ENCODE measurements around the gene ARL6IP6. TPM values are rescaled to one million over a fixed set of nuclear protein-coding genes. Genes with fewer than 3 reads are reported as not detected.

Gene ARL6IP6
- total RNA-seq, 1 experiment from 2014 or later = 43.6 TPM

DNA sequence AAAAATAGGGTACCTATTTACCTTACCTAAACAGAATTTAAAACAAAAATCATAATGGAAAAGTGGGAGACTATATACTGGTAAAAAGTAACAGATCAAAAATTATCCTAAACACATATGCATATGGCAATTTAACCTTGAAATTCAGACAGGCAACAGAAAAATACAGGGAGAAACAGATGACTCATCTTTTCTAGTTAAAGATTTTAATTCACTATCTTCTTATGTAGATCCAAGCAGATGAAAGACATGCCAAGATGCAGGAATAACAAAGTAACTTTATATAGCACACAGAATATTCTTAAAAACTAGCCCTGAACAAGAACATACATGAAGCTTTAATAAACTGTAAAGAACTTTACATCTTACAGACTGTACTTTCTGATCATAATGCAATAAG lies 32.1 kb upstream of the ARL6IP6 start:
- no peaks in the 10 kb centered on the region for H3K9me3 ChIP-seq (ENCODE audit: low read depth, low read length, poor library complexity, severe bottlenecking)
- CTCF ChIA-PET = no interaction called here
- POLR2A ChIA-PET (ENCODE audit: low non-redundant PET) = no interaction called here
- no peak for DNase-seq (ENCODE audit: low spot score)
- no peak for TF ChIP-seq EZH2 (IDR thresholded peaks at IDR 0.05; ENCODE audit: borderline replicate concordance, low read depth, low read length, poor library complexity, severe bottlenecking)
- TF ChIP-seq, protein P1, sequence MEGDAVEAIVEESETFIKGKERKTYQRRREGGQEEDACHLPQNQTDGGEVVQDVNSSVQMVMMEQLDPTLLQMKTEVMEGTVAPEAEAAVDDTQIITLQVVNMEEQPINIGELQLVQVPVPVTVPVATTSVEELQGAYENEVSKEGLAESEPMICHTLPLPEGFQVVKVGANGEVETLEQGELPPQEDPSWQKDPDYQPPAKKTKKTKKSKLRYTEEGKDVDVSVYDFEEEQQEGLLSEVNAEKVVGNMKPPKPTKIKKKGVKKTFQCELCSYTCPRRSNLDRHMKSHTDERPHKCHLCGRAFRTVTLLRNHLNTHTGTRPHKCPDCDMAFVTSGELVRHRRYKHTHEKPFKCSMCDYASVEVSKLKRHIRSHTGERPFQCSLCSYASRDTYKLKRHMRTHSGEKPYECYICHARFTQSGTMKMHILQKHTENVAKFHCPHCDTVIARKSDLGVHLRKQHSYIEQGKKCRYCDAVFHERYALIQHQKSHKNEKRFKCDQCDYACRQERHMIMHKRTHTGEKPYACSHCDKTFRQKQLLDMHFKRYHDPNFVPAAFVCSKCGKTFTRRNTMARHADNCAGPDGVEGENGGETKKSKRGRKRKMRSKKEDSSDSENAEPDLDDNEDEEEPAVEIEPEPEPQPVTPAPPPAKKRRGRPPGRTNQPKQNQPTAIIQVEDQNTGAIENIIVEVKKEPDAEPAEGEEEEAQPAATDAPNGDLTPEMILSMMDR (conservative IDR thresholded peaks at IDR 0.05; ENCODE audit: low read depth, low read length) = no peak
- BruUV-seq (replicated peaks) = no TSS peak
- H3K36me3 ChIP-seq (ENCODE audit: insufficient read depth, low read length, poor library complexity, severe bottlenecking) = peaks cover 7% of the 10 kb centered on the region
- H3K4me3 ChIP-seq (ENCODE audit: low read depth, low read length, poor library complexity, severe bottlenecking) = no peak overlapping the region
- no peak overlapping the region for H3K27ac ChIP-seq (ENCODE audit: low read depth, low read length, poor library complexity, severe bottlenecking)
- intact Hi-C loops (cut with micrococcal nuclease; ENCODE audit: unreplicated experiment) = no loop called here
- H3K4me1 ChIP-seq (ENCODE audit: insufficient read depth, low read length, poor library complexity, severe bottlenecking) = no peaks in the 10 kb centered on the region
- no peaks in the 10 kb centered on the region for H3K27me3 ChIP-seq (replicated peaks; ENCODE audit: insufficient read depth, low read depth, low read length, poor library complexity)

DNA sequence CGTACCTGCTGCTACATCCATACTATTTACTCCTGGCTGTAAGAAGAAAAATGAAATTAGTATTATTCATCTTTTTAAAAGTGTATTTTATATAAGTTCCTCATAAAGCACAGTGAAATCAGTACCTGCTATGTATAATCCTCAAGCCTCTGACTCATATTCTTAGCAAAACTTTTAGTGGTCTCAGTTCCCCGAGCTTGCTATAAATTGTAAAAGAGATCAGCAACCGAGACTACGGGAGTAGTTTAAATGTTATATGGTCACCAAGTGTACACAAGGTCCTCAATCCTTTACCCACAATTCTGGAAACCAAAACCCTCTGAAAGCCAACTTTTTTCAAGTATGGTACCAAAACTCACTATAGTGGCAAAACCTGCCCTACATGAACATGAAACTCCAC lies 25.4 kb upstream of the ARL6IP6 start:
- intact Hi-C loops (cut with micrococcal nuclease; ENCODE audit: unreplicated experiment) = no loop called here
- no TSS peak for BruUV-seq (replicated peaks)

DNA sequence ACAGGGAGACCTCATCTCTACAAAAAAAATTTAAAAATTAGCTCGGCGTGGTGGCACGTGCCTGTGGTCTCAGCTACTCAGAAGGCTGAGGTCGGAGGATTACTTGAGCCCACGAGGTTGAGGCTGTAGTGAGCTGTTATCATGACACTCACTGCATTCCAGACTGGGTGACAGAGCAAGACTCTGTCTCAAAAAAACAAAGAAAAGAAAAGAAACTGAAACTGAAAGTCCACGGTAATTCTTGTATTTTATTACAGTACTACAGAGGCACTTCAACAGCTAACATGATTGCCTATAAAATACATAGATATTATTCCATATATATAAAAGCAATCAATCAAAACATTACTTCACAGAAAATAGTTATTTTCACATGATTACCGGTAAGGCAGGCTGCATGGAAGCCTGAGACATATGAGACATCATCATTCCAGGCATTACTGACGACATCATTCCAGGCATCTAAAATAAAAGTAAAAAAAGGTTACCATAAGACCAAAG lies 24.2 kb upstream of the ARL6IP6 start:
- no TSS peak for BruUV-seq (replicated peaks)
- no peaks in the 10 kb centered on the region for H3K27me3 ChIP-seq (replicated peaks; ENCODE audit: insufficient read depth, low read depth, low read length, poor library complexity)
- no peak overlapping the region for H3K27ac ChIP-seq (ENCODE audit: low read depth, low read length, poor library complexity, severe bottlenecking)
- DNase-seq (ENCODE audit: low spot score) = no peak
- intact Hi-C loops (cut with micrococcal nuclease; ENCODE audit: unreplicated experiment) = no loop called here
- CTCF ChIA-PET = no interaction called here
- H3K9me3 ChIP-seq (ENCODE audit: low read depth, low read length, poor library complexity, severe bottlenecking) = no peaks in the 10 kb centered on the region
- TF ChIP-seq, protein P1 (conservative IDR thresholded peaks at IDR 0.05; ENCODE audit: low read depth, low read length) = no peak
- TF ChIP-seq EZH2 (IDR thresholded peaks at IDR 0.05; ENCODE audit: borderline replicate concordance, low read depth, low read length, poor library complexity, severe bottlenecking) = no peak
- H3K4me3 ChIP-seq (ENCODE audit: low read depth, low read length, poor library complexity, severe bottlenecking) = peak overlapping the region; percentile 26
- POLR2A ChIA-PET (ENCODE audit: low non-redundant PET) = no interaction called here
- H3K4me1 ChIP-seq (ENCODE audit: insufficient read depth, low read length, poor library complexity, severe bottlenecking) = peaks cover 6% of the 10 kb centered on the region
- H3K36me3 ChIP-seq (ENCODE audit: insufficient read depth, low read length, poor library complexity, severe bottlenecking) = peaks cover 26% of the 10 kb centered on the region

More for the DNA sequence above, 25.4 kb upstream of the ARL6IP6 start:
- H3K27ac ChIP-seq (ENCODE audit: low read depth, low read length, poor library complexity, severe bottlenecking) = no peak overlapping the region
- H3K4me1 ChIP-seq (ENCODE audit: insufficient read depth, low read length, poor library complexity, severe bottlenecking) = peaks cover 6% of the 10 kb centered on the region
- no peaks in the 10 kb centered on the region for H3K27me3 ChIP-seq (replicated peaks; ENCODE audit: insufficient read depth, low read depth, low read length, poor library complexity)
- CTCF ChIA-PET = interaction anchor here (0.6 kb wide), 1 partner anchor 24 kb away, joined by 4 read pairs; the partner anchor contains the start of gene PRPF40A
- H3K9me3 ChIP-seq (ENCODE audit: low read depth, low read length, poor library complexity, severe bottlenecking) = no peaks in the 10 kb centered on the region
- no peak for TF ChIP-seq EZH2 (IDR thresholded peaks at IDR 0.05; ENCODE audit: borderline replicate concordance, low read depth, low read length, poor library complexity, severe bottlenecking)
- TF ChIP-seq, protein P1 (conservative IDR thresholded peaks at IDR 0.05; ENCODE audit: low read depth, low read length) = no peak
- POLR2A ChIA-PET (ENCODE audit: low non-redundant PET) = no interaction called here
- peaks cover 29% of the 10 kb centered on the region for H3K36me3 ChIP-seq (ENCODE audit: insufficient read depth, low read length, poor library complexity, severe bottlenecking)
- no peak for DNase-seq (ENCODE audit: low spot score)
- H3K4me3 ChIP-seq (ENCODE audit: low read depth, low read length, poor library complexity, severe bottlenecking) = no peak overlapping the region
